Gastrocnemius medialis (tissue), 4 donors: Measurements from ENCODE around the gene MACROD2. TPM values are rescaled to one million over a fixed set of nuclear protein-coding genes. Genes with fewer than 3 reads are reported as not detected.

Experiments used
- ATAC-seq, 2 donors: fragments of 150-250 bp; one replicate each; pipeline ENCODE4 v1.9.1; 2016
- DNase-seq, 2 donors: peaks; one replicate each; pipeline ENCODE4 v3.0.0-alpha.2; 2019
- H3K27ac ChIP-seq, 4 donors: fragments of 200-600 bp; sonication (generic); 1 replicate in 1 of 4; 2 replicates in 3 of 4; pipeline ENCODE4 v1.5.1; 2016 to 2018; ENCODE audit warnings: mild to moderate bottlenecking in 2 of 4, moderate library complexity in 1 of 4
- H3K27me3 ChIP-seq, 3 donors: fragments of 200-600 bp; sonication (generic) in 2 of 3; 1 replicate in 1 of 3; 2 replicates in 2 of 3; pipeline versions ENCODE4 v1.5.1 to v1.6.0; 2016 to 2019; ENCODE audit warnings: mild to moderate bottlenecking in 1 of 3, moderate library complexity in 1 of 3
- H3K36me3 ChIP-seq, 2 donors: fragments of 200-600 bp; sonication (generic) in 1 of 2; one replicate each; pipeline ENCODE4 v1.5.1; 2017 to 2018
- H3K4me1 ChIP-seq, 2 donors: fragments of 200-600 bp; sonication (generic) in 1 of 2; one replicate each; pipeline ENCODE4 v1.5.1; 2016 to 2017; ENCODE audit warnings: mild to moderate bottlenecking in 2 of 2
- H3K4me3 ChIP-seq, 4 donors: fragments of 200-600 bp; sonication (generic) in 3 of 4; 1 replicate in 1 of 4; 2 replicates in 3 of 4; pipeline ENCODE4 v1.5.1; 2016 to 2019; ENCODE audit warnings: mild to moderate bottlenecking in 2 of 4
- H3K9me3 ChIP-seq, 3 donors: fragments of 200-600 bp; sonication (generic) in 2 of 3; 1 replicate in 1 of 3; 2 replicates in 2 of 3; pipeline ENCODE4 v1.5.1; 2016 to 2019
- POLR2A ChIP-seq, 2 donors: fragments of 450-650 bp; IDR thresholded peaks; one replicate each; pipeline ENCODE4 v1.6.1; 2017; ENCODE audit warnings: antibody characterized with exemption in 2 of 2, mild to moderate bottlenecking in 2 of 2, moderate library complexity in 2 of 2
- in situ Hi-C, 4 donors: fragments of 200-750 bp; cut with MboI; loops; one replicate each; pipeline versions ENCODE4 v1.15.0 to v1.8.0; 2017; ENCODE audit warnings: low sequenced_read_pairs in 4 of 4
- intact Hi-C: fragments of 100-400 bp; cut with DNase I; formaldehyde crosslinking; loops from one replicate; pipeline ENCODE4 v1.15.1; 2023; ENCODE audit warnings: low total_unique reads
- total RNA-seq, 4 donors: library from RNA; depleted of rRNA; stranded (reverse); fragments of >200 nt; gene quantifications; one replicate each; pipeline versions ENCODE4 v1.1.0 to v1.2.3, GENCODE V29; 2016
- TF ChIP-seq, protein P1 (sequence below), 5 experiments: fragments of 450-650 bp in 3 of 5; fragments of 200-600 bp in 2 of 5; sonication (generic) in 2 of 5; IDR thresholded peaks in 4 of 5; conservative IDR thresholded peaks in 1 of 5; 1 replicate in 4 of 5; 2 replicates in 1 of 5; pipeline ENCODE4 v1.5.1; 2016 to 2019; ENCODE audit warnings: antibody characterized with exemption in 5 of 5, mild to moderate bottlenecking in 3 of 5, moderate library complexity in 3 of 5

The MACROD2 gene
- total RNA-seq, 4 donors from 2014 or later: 1.8 to 10.2 (median 3.6) TPM

GRCh38 chr20:15866916-15867730, 1871.8 kb downstream of the MACROD2 start:
- Histone ChIP-seq H3K4me1 (no peaks in the 10 kb centered on the region), H3K4me3 (no peak overlapping the region), H3K27me3 (no peaks in the 10 kb centered on the region), H3K36me3 (no peaks in the 10 kb centered on the region), H3K27ac (no peak overlapping the region), H3K9me3 (no peaks in the 10 kb centered on the region)
- DNase-seq: no peak
- in situ Hi-C loops: no loop called here
- ATAC-seq: no peak
- intact Hi-C loops: no loop called here
- TF ChIP-seq POLR2A (IDR thresholded peaks at IDR 0.05): no peak
- TF ChIP-seq, protein P1, sequence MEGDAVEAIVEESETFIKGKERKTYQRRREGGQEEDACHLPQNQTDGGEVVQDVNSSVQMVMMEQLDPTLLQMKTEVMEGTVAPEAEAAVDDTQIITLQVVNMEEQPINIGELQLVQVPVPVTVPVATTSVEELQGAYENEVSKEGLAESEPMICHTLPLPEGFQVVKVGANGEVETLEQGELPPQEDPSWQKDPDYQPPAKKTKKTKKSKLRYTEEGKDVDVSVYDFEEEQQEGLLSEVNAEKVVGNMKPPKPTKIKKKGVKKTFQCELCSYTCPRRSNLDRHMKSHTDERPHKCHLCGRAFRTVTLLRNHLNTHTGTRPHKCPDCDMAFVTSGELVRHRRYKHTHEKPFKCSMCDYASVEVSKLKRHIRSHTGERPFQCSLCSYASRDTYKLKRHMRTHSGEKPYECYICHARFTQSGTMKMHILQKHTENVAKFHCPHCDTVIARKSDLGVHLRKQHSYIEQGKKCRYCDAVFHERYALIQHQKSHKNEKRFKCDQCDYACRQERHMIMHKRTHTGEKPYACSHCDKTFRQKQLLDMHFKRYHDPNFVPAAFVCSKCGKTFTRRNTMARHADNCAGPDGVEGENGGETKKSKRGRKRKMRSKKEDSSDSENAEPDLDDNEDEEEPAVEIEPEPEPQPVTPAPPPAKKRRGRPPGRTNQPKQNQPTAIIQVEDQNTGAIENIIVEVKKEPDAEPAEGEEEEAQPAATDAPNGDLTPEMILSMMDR (IDR thresholded peaks at IDR 0.05 in 4 of 5, conservative IDR thresholded peaks at IDR 0.05 in 1 of 5): no peak

- in situ Hi-C loops: no loop called here
- TF ChIP-seq, protein P1 (IDR thresholded peaks at IDR 0.05 in 4 of 5, conservative IDR thresholded peaks at IDR 0.05 in 1 of 5): no peak
- no peak for TF ChIP-seq POLR2A (IDR thresholded peaks at IDR 0.05)
- ATAC-seq: no peak
Measured at GRCh38 chr20:15867899-15868298, 1872.6 kb downstream of the MACROD2 start.

GRCh38 chr20:15875446-15875845, 1880.1 kb downstream of the MACROD2 start:
- DNase-seq: no peak
- Histone ChIP-seq H3K27me3 (no peaks in the 10 kb centered on the region), H3K36me3 (no peaks in the 10 kb centered on the region), H3K4me1 (no peaks in the 10 kb centered on the region), H3K4me3 (no peak overlapping the region), H3K9me3 (no peaks in the 10 kb centered on the region), H3K27ac (no peak overlapping the region)
- ATAC-seq: no peak
- in situ Hi-C loops (no loop called here), intact Hi-C loops (no loop called here)
- TF ChIP-seq, protein P1 (IDR thresholded peaks at IDR 0.05 in 4 of 5, conservative IDR thresholded peaks at IDR 0.05 in 1 of 5): no peak
- TF ChIP-seq POLR2A (IDR thresholded peaks at IDR 0.05): no peak

More at GRCh38 chr20:15867899-15868298, 1872.6 kb downstream of the MACROD2 start:
- Histone ChIP-seq H3K36me3 (no peaks in the 10 kb centered on the region), H3K9me3 (no peaks in the 10 kb centered on the region), H3K27ac (no peak overlapping the region), H3K27me3 (no peaks in the 10 kb centered on the region), H3K4me1 (no peaks in the 10 kb centered on the region), H3K4me3 (no peak overlapping the region)
- DNase-seq: no peak
- intact Hi-C loops: no loop called here

GRCh38 chr20:15882553-15882952, 1887.2 kb downstream of the MACROD2 start:
- TF ChIP-seq, protein P1 (IDR thresholded peaks at IDR 0.05 in 4 of 5, conservative IDR thresholded peaks at IDR 0.05 in 1 of 5): no peak
- Histone ChIP-seq H3K9me3 (no peaks in the 10 kb centered on the region), H3K4me1 (no peaks in the 10 kb centered on the region), H3K4me3 (no peak overlapping the region), H3K27me3 (no peaks in the 10 kb centered on the region), H3K36me3 (no peaks in the 10 kb centered on the region), H3K27ac (no peak overlapping the region)
- intact Hi-C loops (no loop called here), in situ Hi-C loops (no loop called here)
- DNase-seq (no peak), ATAC-seq (no peak)
